ENCODE measurements around the gene CECR2. TPM values are rescaled to one million over a fixed set of nuclear protein-coding genes. Genes with fewer than 3 reads are reported as not detected.

The CECR2 gene
- total and polyA plus RNA-seq, 2 of the 8 experiments (the other 6 are each of a cell fraction or from before 2014, with no cell fraction given): 18.3 to 123 TPM

GRCh38 chr22:17562906-17563870 lies 193.9 kb downstream of the CECR2 start, which contains the start of gene SLC25A18 (continued):
- TF ChIP-seq CHD2 (IDR thresholded peaks at IDR 0.05; ENCODE audit: low read length): peak; percentile 15; the same call in 1 of the 2 replicates
- TF ChIP-seq TAF7 (optimal IDR thresholded peaks at IDR 0.05; ENCODE audit: borderline replicate concordance, low read depth, low read length): peak; percentile 20
